Measurements from ENCODE around the gene OR1S1. TPM values are rescaled to one million over a fixed set of nuclear protein-coding genes. Genes with fewer than 3 reads are reported as not detected.
"Not testable (repeated sequence)": the region's sequence is repeated elsewhere in the genome, so short reads cannot be mapped to it uniquely, and the experiment has no call there.

The OR1S1 gene
- total RNA-seq (2021; ENCODE audit: unreplicated experiment) (not detected), Bru-seq, nascent RNA (not detected), BruChase-seq, experiment 1, labeled RNA remaining after a 2-hour chase (percentile 14 among the genes with signal in this experiment), BruChase-seq, experiment 2, labeled RNA remaining after a 6-hour chase (not detected)
- not detected for polyA plus RNA-seq (2012; ENCODE audit: insufficient read length)
- long read RNA-seq: 0 reads

DNA sequence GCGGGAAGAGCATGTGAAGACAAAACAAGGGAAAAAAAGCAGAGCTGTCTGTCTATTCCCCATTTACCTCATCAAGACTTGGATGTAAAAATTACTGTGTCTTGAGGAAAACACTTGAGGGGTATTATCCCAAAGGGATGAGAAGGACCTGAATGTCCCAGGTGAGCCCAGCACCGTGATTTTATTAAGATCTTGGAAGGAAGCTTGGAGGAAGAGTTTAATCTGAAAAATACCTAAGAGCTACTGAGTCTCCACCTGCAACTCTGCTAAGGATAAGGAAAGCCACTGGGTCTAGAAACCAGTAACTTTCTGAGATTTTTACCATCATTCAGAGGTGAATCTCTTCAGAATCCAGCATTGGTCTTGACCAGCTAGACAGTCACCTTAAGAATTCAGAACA lies at the start of gene OR1S1:
OR1S1 (plus strand) TSS at position 301 of the 400 bp plus-strand sequence.
- H3K9me3 ChIP-seq (ENCODE audit: control insufficient read depth, insufficient read depth, low read depth, low read length); H3K27me3 ChIP-seq (ENCODE audit: control insufficient read depth, insufficient read depth, low read length); POLR2A ChIA-PET; H3K27ac ChIP-seq (ENCODE audit: low read length); CTCF ChIA-PET; H3K4me1 ChIP-seq (ENCODE audit: control insufficient read depth, insufficient read depth, low read length); intact Hi-C loops (cut with micrococcal nuclease; ENCODE audit: unreplicated experiment); DNase-seq (ENCODE audit: low read depth, low spot score); ATAC-seq; in situ Hi-C loops (cut with HindIII; ENCODE audit: low pct_unique_long_range_greater_than_20kb, low sequenced_read_pairs); H3K4me3 ChIP-seq (ENCODE audit: low read depth in 2 of 2, low read length in 2 of 2); BruUV-seq (replicated peaks); H3K36me3 ChIP-seq (ENCODE audit: control insufficient read depth, insufficient read depth, low read length): not testable (repeated sequence)

DNA sequence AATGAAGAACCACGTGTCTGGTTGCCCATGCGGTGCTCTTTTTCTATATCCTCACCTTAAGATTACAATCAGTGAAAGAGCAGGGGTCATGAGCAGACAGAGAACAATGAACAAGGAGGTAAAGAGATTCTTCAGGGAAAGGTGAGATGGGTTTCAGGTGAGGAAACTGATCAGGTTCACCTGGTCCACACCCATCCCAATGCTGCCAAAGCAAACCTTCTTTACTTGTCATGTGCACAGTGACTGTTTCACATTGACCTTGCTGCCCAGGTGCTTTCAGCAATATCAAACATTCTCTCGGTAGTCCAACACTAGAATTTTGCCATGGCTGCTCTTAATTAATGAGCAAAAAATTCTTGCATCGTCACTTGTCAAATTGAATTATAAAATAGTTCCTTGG lies 48.1 kb upstream of the OR1S1 start:
- TF ChIP-seq, protein P1, sequence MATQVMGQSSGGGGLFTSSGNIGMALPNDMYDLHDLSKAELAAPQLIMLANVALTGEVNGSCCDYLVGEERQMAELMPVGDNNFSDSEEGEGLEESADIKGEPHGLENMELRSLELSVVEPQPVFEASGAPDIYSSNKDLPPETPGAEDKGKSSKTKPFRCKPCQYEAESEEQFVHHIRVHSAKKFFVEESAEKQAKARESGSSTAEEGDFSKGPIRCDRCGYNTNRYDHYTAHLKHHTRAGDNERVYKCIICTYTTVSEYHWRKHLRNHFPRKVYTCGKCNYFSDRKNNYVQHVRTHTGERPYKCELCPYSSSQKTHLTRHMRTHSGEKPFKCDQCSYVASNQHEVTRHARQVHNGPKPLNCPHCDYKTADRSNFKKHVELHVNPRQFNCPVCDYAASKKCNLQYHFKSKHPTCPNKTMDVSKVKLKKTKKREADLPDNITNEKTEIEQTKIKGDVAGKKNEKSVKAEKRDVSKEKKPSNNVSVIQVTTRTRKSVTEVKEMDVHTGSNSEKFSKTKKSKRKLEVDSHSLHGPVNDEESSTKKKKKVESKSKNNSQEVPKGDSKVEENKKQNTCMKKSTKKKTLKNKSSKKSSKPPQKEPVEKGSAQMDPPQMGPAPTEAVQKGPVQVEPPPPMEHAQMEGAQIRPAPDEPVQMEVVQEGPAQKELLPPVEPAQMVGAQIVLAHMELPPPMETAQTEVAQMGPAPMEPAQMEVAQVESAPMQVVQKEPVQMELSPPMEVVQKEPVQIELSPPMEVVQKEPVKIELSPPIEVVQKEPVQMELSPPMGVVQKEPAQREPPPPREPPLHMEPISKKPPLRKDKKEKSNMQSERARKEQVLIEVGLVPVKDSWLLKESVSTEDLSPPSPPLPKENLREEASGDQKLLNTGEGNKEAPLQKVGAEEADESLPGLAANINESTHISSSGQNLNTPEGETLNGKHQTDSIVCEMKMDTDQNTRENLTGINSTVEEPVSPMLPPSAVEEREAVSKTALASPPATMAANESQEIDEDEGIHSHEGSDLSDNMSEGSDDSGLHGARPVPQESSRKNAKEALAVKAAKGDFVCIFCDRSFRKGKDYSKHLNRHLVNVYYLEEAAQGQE (IDR thresholded peaks at IDR 0.05; ENCODE audit: insufficient read depth in 1 of 2, low read depth in 2 of 2, low read length in 1 of 2): no peak
- no peak for TF ChIP-seq POLR2AphosphoS5 (IDR thresholded peaks at IDR 0.05; ENCODE audit: low read depth, low read length)
- no peak for TF ChIP-seq TCF7L2 (IDR thresholded peaks at IDR 0.05; ENCODE audit: low read depth, low read length)
- no peak for TF ChIP-seq SIN3A (IDR thresholded peaks at IDR 0.05; ENCODE audit: borderline replicate concordance, insufficient read depth, low read depth, low read length)
- TF ChIP-seq, protein P2, sequence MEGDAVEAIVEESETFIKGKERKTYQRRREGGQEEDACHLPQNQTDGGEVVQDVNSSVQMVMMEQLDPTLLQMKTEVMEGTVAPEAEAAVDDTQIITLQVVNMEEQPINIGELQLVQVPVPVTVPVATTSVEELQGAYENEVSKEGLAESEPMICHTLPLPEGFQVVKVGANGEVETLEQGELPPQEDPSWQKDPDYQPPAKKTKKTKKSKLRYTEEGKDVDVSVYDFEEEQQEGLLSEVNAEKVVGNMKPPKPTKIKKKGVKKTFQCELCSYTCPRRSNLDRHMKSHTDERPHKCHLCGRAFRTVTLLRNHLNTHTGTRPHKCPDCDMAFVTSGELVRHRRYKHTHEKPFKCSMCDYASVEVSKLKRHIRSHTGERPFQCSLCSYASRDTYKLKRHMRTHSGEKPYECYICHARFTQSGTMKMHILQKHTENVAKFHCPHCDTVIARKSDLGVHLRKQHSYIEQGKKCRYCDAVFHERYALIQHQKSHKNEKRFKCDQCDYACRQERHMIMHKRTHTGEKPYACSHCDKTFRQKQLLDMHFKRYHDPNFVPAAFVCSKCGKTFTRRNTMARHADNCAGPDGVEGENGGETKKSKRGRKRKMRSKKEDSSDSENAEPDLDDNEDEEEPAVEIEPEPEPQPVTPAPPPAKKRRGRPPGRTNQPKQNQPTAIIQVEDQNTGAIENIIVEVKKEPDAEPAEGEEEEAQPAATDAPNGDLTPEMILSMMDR (IDR thresholded peaks at IDR 0.05): no peak

DNA sequence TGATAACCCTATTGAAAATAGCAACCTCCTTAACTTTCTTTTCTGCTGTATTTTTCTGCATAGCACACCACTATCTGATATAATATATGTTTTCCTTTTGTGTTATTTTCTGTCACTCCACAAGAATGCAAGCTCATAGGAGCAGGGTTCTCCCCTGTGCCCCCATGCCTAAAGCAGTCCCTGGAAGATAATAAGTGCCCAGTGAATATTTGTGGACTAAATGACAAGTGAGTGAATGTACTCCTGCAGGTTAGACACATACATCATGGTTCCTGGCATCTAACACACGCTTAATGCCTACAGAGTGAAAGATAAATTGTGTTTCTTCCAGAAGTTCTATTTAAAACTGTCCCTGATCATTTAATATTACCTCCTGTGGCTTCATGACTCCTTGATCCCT lies 47.5 kb upstream of the OR1S1 start:
- in situ Hi-C loops (cut with HindIII; ENCODE audit: low pct_unique_long_range_greater_than_20kb, low sequenced_read_pairs) (no loop called here), intact Hi-C loops (cut with micrococcal nuclease; ENCODE audit: unreplicated experiment) (no loop called here)
- Histone ChIP-seq H3K4me1 (ENCODE audit: control insufficient read depth, insufficient read depth, low read length) (no peaks in the 10 kb centered on the region), H3K36me3 (ENCODE audit: control insufficient read depth, insufficient read depth, low read length) (no peaks in the 10 kb centered on the region), H3K9me3 (ENCODE audit: control insufficient read depth, insufficient read depth, low read depth, low read length) (no peaks in the 10 kb centered on the region), H3K27ac (ENCODE audit: low read length) (no peak overlapping the region), H3K4me3 (ENCODE audit: low read depth in 2 of 2, low read length in 2 of 2) (no peak overlapping the region), H3K27me3 (ENCODE audit: control insufficient read depth, insufficient read depth, low read length) (peaks cover 3% of the 10 kb centered on the region; the same call in 1 of the 2 replicates)
- ChIA-PET POLR2A (no interaction called here), CTCF (no interaction called here)
- TF ChIP-seq SIN3A (IDR thresholded peaks at IDR 0.05; ENCODE audit: borderline replicate concordance, insufficient read depth, low read depth, low read length) (no peak), TCF7L2 (IDR thresholded peaks at IDR 0.05; ENCODE audit: low read depth, low read length) (no peak), POLR2AphosphoS5 (IDR thresholded peaks at IDR 0.05; ENCODE audit: low read depth, low read length) (no peak)
- TF ChIP-seq, protein P1 (IDR thresholded peaks at IDR 0.05; ENCODE audit: insufficient read depth in 1 of 2, low read depth in 2 of 2, low read length in 1 of 2): no peak
- TF ChIP-seq, protein P2 (IDR thresholded peaks at IDR 0.05): no peak
- BruUV-seq (replicated peaks): no TSS peak
- no peak for ATAC-seq
- no peak for DNase-seq (ENCODE audit: low read depth, low spot score)

More for the DNA sequence above, 48.1 kb upstream of the OR1S1 start:
- no peak for DNase-seq (ENCODE audit: low read depth, low spot score)
- ChIA-PET CTCF (no interaction called here), POLR2A (no interaction called here)
- Histone ChIP-seq H3K4me1 (ENCODE audit: control insufficient read depth, insufficient read depth, low read length) (no peaks in the 10 kb centered on the region), H3K27me3 (ENCODE audit: control insufficient read depth, insufficient read depth, low read length) (peaks cover 3% of the 10 kb centered on the region; the same call in 1 of the 2 replicates), H3K36me3 (ENCODE audit: control insufficient read depth, insufficient read depth, low read length) (no peaks in the 10 kb centered on the region), H3K4me3 (ENCODE audit: low read depth in 2 of 2, low read length in 2 of 2) (no peak overlapping the region), H3K9me3 (ENCODE audit: control insufficient read depth, insufficient read depth, low read depth, low read length) (no peaks in the 10 kb centered on the region), H3K27ac (ENCODE audit: low read length) (no peak overlapping the region)
- in situ Hi-C loops (cut with HindIII; ENCODE audit: low pct_unique_long_range_greater_than_20kb, low sequenced_read_pairs): no loop called here
- BruUV-seq (replicated peaks): no TSS peak
- ATAC-seq: no peak
- intact Hi-C loops (cut with micrococcal nuclease; ENCODE audit: unreplicated experiment): no loop called here
